Effector CD4-positive, alpha-beta T cell (primary cell): ENCODE data around the gene MAP2K1.
"Not testable (repeated sequence)": the region's sequence is repeated elsewhere in the genome, so short reads cannot be mapped to it uniquely, and the experiment has no call there.

Source experiments
- DNase-seq: peaks from one replicate; pipeline ENCODE4 v3.0.0-alpha.2; 2020

MAP2K1 gene

GRCh38 chr15:66480267-66480666 is 93.6 kb downstream of the MAP2K1 start:
- DNase-seq: no peak

DNA sequence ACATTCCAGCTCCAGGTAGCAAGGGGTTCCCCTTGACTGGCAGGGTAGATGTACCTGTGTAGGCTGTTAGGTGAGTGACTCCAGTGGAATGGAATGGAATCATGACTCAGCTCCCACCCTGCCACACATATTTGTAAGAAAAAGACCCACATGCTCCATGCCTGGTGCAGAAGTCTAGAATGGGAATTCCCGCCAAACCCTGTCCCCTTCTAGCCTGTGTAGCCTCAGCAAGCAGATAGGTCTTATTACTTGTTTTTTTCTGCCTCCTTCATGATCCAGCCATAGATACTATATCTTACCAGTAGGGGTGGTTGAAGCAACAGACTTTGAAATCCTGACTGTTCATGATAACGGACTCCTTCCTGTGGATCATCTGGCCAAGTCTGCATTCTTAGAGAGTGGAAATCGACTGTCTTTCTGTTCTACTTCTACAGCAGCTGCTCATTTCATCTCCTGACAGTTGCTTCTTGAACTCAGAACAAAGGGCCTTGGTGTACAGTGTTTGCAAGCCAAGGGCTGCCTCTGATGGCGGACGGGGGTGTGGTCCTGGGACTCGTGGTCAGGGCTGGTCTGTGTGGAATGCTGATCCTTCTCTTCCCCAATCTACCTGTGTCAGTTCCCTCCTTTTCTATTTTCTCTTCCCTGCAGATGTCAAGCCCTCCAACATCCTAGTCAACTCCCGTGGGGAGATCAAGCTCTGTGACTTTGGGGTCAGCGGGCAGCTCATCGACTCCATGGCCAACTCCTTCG is 94.6 kb downstream of the MAP2K1 start:
- DNase-seq: no peak

- no peak for DNase-seq
Measured at GRCh38 chr15:66482539-66482938, 95.8 kb downstream of the MAP2K1 start.

DNA sequence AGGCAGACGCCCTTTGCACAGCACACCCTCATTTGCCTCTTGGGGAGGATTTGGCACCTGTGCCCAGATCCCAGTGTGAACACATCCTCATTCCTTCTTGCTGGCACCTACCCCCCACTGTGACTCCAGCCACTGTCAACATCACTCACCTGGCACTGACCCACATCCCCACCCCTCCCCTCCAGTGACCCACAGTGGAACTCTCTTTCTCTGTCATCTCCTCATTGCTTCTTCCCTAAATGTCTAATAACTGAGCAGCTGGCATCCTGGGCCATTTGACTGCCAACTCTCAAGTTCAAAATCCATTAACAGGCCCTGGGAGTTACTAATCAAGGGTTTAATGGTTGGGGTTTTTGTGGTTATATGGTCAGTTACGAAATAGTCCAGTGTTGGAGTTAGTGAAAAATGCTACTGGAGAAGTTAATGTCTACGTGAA is 96.4 kb downstream of the MAP2K1 start:
- no peak for DNase-seq

DNA sequence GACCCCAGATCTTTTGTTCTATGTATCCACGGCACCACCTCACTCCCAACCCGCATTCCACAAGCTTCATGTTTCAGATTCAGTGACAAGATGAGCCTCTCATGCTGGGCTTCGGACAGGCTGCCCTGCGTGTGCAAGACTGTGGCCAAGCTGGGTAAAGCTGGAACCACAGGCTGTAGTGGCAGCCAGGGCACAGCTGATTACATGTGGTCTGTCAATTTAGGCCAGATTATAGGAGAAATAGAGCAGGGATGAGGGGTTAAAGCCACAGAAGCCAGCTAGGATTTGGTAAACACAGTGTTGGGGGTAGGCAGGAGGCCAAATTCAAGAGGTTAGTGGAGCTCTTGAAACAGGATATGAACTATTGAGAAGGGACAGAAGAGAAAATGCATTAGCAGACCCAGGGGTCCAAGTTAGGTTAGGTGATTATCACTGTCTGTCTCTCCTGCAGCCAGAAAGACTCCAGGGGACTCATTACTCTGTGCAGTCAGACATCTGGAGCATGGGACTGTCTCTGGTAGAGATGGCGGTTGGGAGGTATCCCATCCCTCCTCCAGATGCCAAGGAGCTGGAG is 97.9 kb downstream of the MAP2K1 start:
- no peak for DNase-seq

- DNase-seq: no peak
Measured at GRCh38 chr15:66486887-66487286, 100.2 kb downstream of the MAP2K1 start.

- DNase-seq: no peak
Measured at GRCh38 chr15:66488525-66488924, 101.8 kb downstream of the MAP2K1 start.

- no peak for DNase-seq
Measured at GRCh38 chr15:66489179-66489791, 102.6 kb downstream of the MAP2K1 start.

- DNase-seq: no peak
Measured at GRCh38 chr15:66491846-66492245, 105.1 kb downstream of the MAP2K1 start.

DNA sequence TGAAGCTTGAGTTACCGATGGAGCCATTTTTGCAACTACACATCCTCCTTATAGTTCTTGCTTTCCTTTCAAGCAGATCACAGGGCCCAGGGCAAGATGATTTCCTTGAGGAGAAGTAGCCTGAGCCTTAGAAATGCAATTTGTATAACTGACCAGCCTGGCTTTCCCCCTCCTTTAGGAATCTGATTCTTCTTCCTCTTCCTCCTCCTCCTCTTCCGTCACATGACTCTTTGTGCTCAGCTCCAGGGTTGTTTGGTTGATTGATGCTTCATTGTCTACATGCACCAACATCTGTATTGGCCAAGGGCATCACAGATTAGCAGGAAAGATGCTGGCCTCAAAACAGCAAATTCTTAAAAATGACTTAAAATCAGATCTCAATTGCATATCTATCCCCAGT is 107.5 kb downstream of the MAP2K1 start:
- DNase-seq: no peak

DNA sequence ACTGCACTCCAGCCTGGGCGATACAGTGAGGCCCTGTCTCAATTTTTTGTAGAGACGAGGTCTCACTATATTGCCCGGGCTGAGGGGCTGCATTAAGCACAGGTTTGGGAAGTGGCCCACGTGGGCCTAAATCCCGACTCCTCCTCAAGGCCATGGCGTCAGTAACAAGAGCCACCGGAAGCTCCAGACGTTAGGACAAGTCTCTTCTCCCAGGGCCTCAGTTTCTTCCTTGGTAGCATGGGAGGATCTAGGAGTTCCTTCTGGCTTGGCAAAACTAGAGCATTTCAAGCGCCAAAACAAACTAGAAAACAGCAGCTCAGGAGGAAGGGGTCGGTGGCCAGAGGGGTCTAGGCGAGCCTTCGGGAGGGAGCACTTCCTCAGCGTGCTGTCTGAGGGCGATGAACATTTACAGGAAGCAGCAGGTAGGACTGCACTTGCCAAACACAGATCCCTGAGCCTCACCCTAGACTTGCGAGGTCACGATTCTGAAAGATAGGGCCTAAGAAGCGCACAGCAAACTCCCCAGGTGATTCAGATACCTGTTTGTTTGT is 110.3 kb downstream of the MAP2K1 start:
- no peak for DNase-seq

GRCh38 chr15:66497502-66498455 is 111.1 kb downstream of the MAP2K1 start, which contains the start of gene SNAPC5:
Gene SNAPC5, minus strand, starts transcription at chr15:66497762. Its CDS starts 31 bp downstream, at chr15:66497731.
- peak; percentile 97 for DNase-seq

DNA sequence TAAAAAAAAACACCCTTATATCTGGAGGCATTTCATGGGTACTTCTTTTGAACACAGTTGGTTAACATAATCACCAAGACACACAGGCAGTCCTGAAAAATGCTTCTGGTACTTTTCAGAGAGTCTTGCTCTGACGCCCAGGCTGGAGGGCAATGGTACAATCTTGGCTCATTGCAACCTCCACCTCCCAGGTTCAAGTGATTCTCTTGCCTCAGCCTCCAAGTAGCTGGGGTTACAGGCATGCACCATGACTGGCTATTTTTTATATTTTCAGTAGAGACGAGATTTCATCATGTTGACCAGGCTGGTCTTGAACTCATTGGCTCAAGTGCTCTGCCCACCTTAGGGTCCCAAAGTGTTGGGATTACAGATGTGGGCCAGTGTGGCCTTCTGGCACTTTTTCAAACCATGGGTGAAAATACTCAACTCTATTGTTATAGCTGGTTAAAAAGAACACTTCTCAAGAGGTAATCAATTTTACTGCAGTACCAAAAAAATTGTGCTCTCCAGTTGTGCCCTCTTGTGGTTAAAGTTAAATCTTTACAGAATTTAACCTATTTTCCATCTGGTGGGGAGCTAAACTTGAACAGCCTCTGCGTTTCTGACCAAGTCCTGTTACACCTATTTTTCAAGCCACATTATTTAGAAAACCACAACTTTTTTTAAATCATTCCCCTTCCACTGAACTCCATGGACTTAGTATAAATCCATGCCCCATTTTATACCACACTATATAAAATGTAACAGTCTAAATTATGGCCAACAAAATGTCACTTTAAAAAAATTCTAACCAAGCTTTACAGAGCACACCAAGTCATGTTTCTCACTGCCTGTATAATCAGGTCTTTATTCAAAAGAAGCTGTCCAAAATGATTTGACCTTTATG is 112.0 kb downstream of the MAP2K1 start:
- DNase-seq: no peak

- not testable (repeated sequence) for DNase-seq
Measured at GRCh38 chr15:66500346-66500745, 113.6 kb downstream of the MAP2K1 start.

- DNase-seq: no peak
Measured at GRCh38 chr15:66502491-66502890, 115.8 kb downstream of the MAP2K1 start.

DNA sequence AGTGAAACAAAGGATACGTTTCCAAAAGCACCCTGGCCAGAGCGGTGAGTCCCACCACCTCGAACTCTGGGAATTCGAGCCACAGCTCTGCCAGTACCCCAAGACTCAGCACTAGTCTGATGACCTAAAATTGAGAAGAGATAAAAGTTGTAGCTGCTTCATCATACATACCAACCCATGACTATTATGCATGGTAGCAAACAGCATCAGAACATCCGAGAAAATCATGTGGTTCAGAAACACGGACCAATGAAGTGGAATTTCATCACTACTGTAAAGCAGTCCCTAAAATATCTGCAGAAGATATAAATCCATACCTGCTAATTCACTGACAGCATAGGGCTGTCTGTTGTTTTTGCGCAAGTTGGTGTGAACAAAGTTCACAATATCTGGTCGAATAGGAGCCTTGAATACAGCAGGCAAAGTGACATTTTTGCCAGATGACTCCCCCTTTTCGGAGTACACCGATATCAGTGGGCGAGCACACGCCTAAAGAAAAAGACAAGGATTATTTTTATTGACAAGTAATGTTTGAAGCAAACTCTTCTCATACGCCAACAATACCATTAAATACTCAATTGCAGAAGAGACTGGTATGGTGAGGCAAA is 116.4 kb downstream of the MAP2K1 start:
- not testable (repeated sequence) for DNase-seq

DNA sequence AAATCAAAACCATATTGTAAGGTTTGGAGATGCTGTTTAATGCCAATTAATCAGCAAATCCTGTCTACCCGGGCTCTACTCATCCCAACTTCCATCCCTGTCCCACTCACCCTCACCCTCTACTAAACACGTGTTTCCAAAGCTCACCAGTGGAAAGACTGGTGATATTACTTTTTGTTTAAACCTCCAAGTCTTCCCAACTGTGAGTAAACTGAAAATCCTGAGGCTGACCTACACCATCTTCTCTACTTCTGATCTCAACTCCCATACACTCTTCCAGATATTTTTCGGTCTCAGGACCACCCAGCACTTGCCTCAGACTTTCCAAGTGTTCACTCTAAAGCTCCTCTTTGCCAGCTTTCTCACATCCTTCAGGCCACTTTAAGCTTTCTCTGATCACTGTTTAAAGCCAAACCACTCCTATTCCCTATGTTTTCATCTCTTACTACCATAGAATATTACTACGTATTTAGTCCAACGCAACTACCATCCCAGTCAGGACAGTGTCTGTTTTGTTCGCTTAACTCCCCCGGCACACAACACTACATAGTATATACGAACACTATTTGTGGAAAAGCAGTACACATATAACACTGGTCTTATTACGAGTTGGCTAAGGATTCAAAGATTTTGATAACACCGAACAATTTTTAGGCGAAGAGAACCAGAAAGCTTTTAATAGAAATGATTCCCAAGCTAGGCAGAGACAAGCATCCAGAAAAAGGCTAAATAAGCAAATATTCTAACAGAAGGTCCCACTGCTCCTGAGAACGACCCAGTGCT is 117.3 kb downstream of the MAP2K1 start:
- DNase-seq: no peak

GRCh38 chr15:66504563-66505429 is 118.1 kb downstream of the MAP2K1 start, which contains the start of the genes RPL4 and ZWILCH:
Gene RPL4, minus strand, starts transcription at chr15:66504855. Its CDS starts 65 bp downstream, at chr15:66504790.
Gene ZWILCH, plus strand, starts transcription at chr15:66505326. Its CDS starts 13 bp downstream, at chr15:66505339.
- peak; percentile 78 for DNase-seq

GRCh38 chr15:66505430-66505811 is 118.7 kb downstream of the MAP2K1 start:
- DNase-seq: no peak
